SU-DHL-6 (cell line): ENCODE measurements around the gene GNB4.

Experiments
- H2AFZ ChIP-seq: fragments of 200-600 bp; sonication (generic); 2 replicates; pipeline ENCODE4 v1.6.1; 2014; ENCODE audit warnings: low read depth, mild to moderate bottlenecking, moderate library complexity, mixed read lengths, antibody characterized with exemption, low read length; ENCODE audit not compliant: severe bottlenecking
- H3F3A ChIP-seq: fragments of 200-600 bp; shearing (Covaris generic); 2 replicates; pipeline ENCODE4 v1.6.0; 2016; ENCODE audit warnings: antibody characterized with exemption, mild to moderate bottlenecking; ENCODE audit not compliant: insufficient read depth
- H3K27ac ChIP-seq: fragments of 200-600 bp; sonication (generic); 2 replicates; pipeline ENCODE4 v1.5.1; 2016; ENCODE audit warnings: low read depth, mild to moderate bottlenecking, low read length, moderate library complexity, mixed read lengths
- H3K27me3 ChIP-seq: fragments of 200-600 bp; sonication (generic), shearing (Covaris generic); 2 replicates; pipeline ENCODE4 v1.6.0; 2014; ENCODE audit warnings: mild to moderate bottlenecking, low read length
- H3K36me3 ChIP-seq: fragments of 200-600 bp; sonication (generic); 2 replicates; pipeline ENCODE4 v1.6.1; 2014; ENCODE audit warnings: mild to moderate bottlenecking, low read length, mixed read lengths
- H3K4me2 ChIP-seq: fragments of 300-600, 200-600 bp; shearing (Covaris generic), sonication (generic); 2 replicates; pipeline ENCODE4 v1.6.0; 2014; ENCODE audit warnings: low read length, low read depth, mild to moderate bottlenecking; ENCODE audit not compliant: poor library complexity, severe bottlenecking
- H3K4me3 ChIP-seq: fragments of 200-600 bp; sonication (generic); 2 replicates; pipeline ENCODE4 v1.5.1; 2014; ENCODE audit warnings: antibody characterized with exemption, low read length, mild to moderate bottlenecking, mixed read lengths; ENCODE audit not compliant: insufficient read depth, poor library complexity, severe bottlenecking
- H3K79me2 ChIP-seq: fragments of 200-600 bp; sonication (generic); 2 replicates; pipeline ENCODE4 v1.6.1; 2014; ENCODE audit warnings: mild to moderate bottlenecking, low read length, moderate library complexity; ENCODE audit not compliant: insufficient read depth
- H3K9ac ChIP-seq: fragments of 200-600 bp; sonication (generic); 2 replicates; pipeline ENCODE4 v1.7.0; 2014; ENCODE audit warnings: mild to moderate bottlenecking, low read length
- H3K9me2 ChIP-seq: fragments of 200-600 bp; sonication (generic); replicated peaks from 2 replicates; pipeline ENCODE4 v1.6.1; 2014; ENCODE audit warnings: low read length; ENCODE audit not compliant: insufficient read depth
- H3K9me3 ChIP-seq: fragments of 200-600 bp; sonication (generic); 2 replicates; pipeline ENCODE4 v1.6.1; 2014; ENCODE audit warnings: low read length, mixed read lengths; ENCODE audit not compliant: insufficient read depth
- H4K20me1 ChIP-seq: fragments of 200-600 bp; sonication (generic); 2 replicates; pipeline ENCODE4 v1.6.1; 2014; ENCODE audit warnings: low read depth, mild to moderate bottlenecking, antibody characterized with exemption, low read length, moderate library complexity, mixed read lengths
- EZH2phosphoT487 ChIP-seq: fragments of 200-600 bp; sonication (generic), shearing (Covaris generic); conservative IDR thresholded peaks from 2 replicates; pipeline ENCODE4 v1.6.1; 2018; ENCODE audit warnings: mild to moderate bottlenecking, antibody characterized with exemption, low read length, moderate library complexity, mixed read lengths
- TF ChIP-seq, protein P1 (sequence below): fragments of 200-600 bp; sonication (generic); IDR thresholded peaks from one replicate; pipeline ENCODE4 v1.5.1; 2017; ENCODE audit warnings: antibody characterized with exemption, mild to moderate bottlenecking, low read length, moderate library complexity; ENCODE audit not compliant: insufficient read depth, poor library complexity, severe bottlenecking

The GNB4 gene

GRCh38 chr3:179452176-179452564 is 900 bp upstream of the GNB4 start:
- H3K27ac ChIP-seq, result no peak overlapping the region
- H2AFZ ChIP-seq, result no peak overlapping the region
- no peak overlapping the region for H3K9ac ChIP-seq

GRCh38 chr3:179450901-179451264 is 387 bp downstream of the GNB4 start:
- H3K9me3 ChIP-seq, result no peaks in the 10 kb centered on the region
- H3F3A ChIP-seq, result no peaks in the 10 kb centered on the region
- no peaks in the 10 kb centered on the region for H3K9me2 ChIP-seq
- TF ChIP-seq, protein P1, sequence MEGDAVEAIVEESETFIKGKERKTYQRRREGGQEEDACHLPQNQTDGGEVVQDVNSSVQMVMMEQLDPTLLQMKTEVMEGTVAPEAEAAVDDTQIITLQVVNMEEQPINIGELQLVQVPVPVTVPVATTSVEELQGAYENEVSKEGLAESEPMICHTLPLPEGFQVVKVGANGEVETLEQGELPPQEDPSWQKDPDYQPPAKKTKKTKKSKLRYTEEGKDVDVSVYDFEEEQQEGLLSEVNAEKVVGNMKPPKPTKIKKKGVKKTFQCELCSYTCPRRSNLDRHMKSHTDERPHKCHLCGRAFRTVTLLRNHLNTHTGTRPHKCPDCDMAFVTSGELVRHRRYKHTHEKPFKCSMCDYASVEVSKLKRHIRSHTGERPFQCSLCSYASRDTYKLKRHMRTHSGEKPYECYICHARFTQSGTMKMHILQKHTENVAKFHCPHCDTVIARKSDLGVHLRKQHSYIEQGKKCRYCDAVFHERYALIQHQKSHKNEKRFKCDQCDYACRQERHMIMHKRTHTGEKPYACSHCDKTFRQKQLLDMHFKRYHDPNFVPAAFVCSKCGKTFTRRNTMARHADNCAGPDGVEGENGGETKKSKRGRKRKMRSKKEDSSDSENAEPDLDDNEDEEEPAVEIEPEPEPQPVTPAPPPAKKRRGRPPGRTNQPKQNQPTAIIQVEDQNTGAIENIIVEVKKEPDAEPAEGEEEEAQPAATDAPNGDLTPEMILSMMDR, result no peak
- TF ChIP-seq EZH2phosphoT487, result no peak
- peak overlapping the region; percentile 20; the same call in 1 of the 2 replicates for H3K9ac ChIP-seq
- no peak overlapping the region for H2AFZ ChIP-seq
- no peaks in the 10 kb centered on the region for H3K36me3 ChIP-seq
- no peaks in the 10 kb centered on the region for H3K27me3 ChIP-seq
- H3K27ac ChIP-seq, result no peak overlapping the region
- H3K4me3 ChIP-seq, result peak overlapping the region; percentile 24
- H3K4me2 ChIP-seq, result peak overlapping the region; percentile 45
- no peaks in the 10 kb centered on the region for H3K79me2 ChIP-seq
- no peaks in the 10 kb centered on the region for H4K20me1 ChIP-seq

More at GRCh38 chr3:179452176-179452564, 900 bp upstream of the GNB4 start:
- Histone ChIP-seq H4K20me1 (no peaks in the 10 kb centered on the region), H3K9me3 (no peaks in the 10 kb centered on the region), H3K36me3 (no peaks in the 10 kb centered on the region), H3K4me2 (no peak overlapping the region), H3K4me3 (no peak overlapping the region), H3F3A (no peaks in the 10 kb centered on the region), H3K27me3 (no peaks in the 10 kb centered on the region), H3K79me2 (no peaks in the 10 kb centered on the region), H3K9me2 (no peaks in the 10 kb centered on the region)
- no peak for TF ChIP-seq EZH2phosphoT487
- TF ChIP-seq, protein P1, result no peak

DNA sequence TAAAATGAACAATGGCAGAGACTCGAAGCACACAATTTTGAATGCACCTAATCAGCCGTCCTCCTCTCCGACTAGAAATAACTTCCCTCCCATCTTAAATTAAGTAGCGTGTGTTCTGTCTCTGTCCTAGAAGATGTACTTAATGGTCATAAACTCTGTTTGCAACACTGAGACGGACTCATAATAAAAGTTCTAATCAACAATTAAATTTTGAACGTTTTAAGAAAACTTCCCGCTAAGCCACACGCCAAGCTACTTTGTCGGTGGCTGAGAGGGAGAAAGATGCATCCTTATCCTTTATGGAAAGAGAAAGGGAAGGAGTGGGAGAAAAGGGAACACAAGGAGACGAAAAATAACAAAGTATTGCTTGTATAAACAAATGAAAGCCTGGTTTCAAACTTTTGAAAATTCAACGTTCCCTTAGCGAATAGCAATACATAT is 989 bp downstream of the GNB4 start:
- TF ChIP-seq, protein P1, result no peak
- no peak for TF ChIP-seq EZH2phosphoT487
- no peak overlapping the region for H2AFZ ChIP-seq
- H3K9ac ChIP-seq, result no peak overlapping the region

More for the DNA sequence above, 989 bp downstream of the GNB4 start:
- Histone ChIP-seq H3K36me3 (no peaks in the 10 kb centered on the region), H3K9me2 (no peaks in the 10 kb centered on the region), H3K79me2 (no peaks in the 10 kb centered on the region), H3F3A (no peaks in the 10 kb centered on the region), H3K9me3 (no peaks in the 10 kb centered on the region), H3K4me3 (no peak overlapping the region), H3K4me2 (no peak overlapping the region), H3K27me3 (no peaks in the 10 kb centered on the region), H3K27ac (no peak overlapping the region), H4K20me1 (no peaks in the 10 kb centered on the region)
